Uterus (tissue), 2 donors: ENCODE data around the gene DGCR2.

Source experiments
- POLR2A ChIP-seq, 2 donors: fragments of 450-650 bp; IDR thresholded peaks; one replicate each; pipeline ENCODE4 v1.6.1; 2016; ENCODE audit warnings: antibody characterized with exemption in 2 of 2, mild to moderate bottlenecking in 1 of 2, moderate library complexity in 1 of 2
- TF ChIP-seq, protein P1 (sequence below), 4 experiments: fragments of 200-600 bp in 2 of 4; fragments of 450-650 bp in 2 of 4; sonication (generic) in 2 of 4; IDR thresholded peaks; one replicate each; pipeline ENCODE4 v1.5.1; 2016 to 2019; ENCODE audit warnings: antibody characterized with exemption in 4 of 4, mild to moderate bottlenecking in 2 of 4, moderate library complexity in 1 of 4

DNA sequence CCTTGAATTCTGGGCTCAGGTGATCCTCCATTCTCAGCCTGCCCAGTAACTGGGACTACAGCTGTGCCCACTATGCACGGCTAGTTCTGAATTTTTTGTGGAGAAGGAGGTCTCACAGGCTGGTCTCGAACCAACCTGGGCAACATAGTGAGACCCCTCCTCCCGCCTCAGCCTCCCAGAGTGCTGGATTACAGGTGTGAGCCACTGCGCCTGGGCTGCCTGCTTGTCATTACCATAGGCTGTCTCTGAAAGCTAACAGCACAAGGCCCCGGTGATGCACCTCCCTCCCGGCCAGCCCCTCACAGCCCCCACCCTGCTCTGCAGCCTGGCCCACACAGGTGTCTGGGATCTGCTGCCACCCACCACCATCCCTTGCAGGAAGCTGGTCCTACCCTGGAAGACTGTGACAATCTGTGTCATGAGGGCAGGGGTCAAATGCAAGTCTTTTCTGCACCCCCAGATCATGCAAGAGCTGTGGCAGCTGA lies 82.4 kb downstream of the DGCR2 start:
- TF ChIP-seq, protein P1, sequence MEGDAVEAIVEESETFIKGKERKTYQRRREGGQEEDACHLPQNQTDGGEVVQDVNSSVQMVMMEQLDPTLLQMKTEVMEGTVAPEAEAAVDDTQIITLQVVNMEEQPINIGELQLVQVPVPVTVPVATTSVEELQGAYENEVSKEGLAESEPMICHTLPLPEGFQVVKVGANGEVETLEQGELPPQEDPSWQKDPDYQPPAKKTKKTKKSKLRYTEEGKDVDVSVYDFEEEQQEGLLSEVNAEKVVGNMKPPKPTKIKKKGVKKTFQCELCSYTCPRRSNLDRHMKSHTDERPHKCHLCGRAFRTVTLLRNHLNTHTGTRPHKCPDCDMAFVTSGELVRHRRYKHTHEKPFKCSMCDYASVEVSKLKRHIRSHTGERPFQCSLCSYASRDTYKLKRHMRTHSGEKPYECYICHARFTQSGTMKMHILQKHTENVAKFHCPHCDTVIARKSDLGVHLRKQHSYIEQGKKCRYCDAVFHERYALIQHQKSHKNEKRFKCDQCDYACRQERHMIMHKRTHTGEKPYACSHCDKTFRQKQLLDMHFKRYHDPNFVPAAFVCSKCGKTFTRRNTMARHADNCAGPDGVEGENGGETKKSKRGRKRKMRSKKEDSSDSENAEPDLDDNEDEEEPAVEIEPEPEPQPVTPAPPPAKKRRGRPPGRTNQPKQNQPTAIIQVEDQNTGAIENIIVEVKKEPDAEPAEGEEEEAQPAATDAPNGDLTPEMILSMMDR (IDR thresholded peaks at IDR 0.05), result no peak
- no peak for TF ChIP-seq POLR2A (IDR thresholded peaks at IDR 0.05)
